ENCODE measurements around the gene LRRFIP2.

GRCh38 chr3:37064747-37065146 is 109.6 kb downstream of the LRRFIP2 start:
- no peak for TF ChIP-seq CTCF (IDR thresholded peaks at IDR 0.05; ENCODE audit: insufficient read depth, low read depth, low read length)
- TF ChIP-seq EZH2 (IDR thresholded peaks at IDR 0.05; ENCODE audit: insufficient read depth, low read length), result no peak
